ENCODE measurements around the gene DQX1.

DNA sequence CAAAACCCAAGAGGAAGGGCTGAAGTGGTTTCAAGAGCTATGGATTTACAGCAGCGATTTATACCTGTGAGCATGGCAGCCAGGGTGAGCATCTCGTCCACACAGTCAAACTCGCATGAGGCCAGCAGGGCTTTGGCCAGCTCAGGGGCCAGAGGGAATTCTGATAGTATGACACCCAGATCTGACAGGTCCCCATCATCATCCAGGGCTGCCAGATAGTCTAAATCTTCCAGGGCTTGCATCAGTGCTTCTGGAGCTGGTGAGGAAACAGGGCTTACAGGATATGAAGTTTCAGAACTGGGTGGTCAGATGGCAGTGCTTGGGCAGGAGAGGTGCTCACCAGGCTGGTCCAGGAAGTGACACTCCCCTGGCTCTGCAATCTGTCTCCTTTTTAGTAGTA lies 3.5 kb downstream of the DQX1 start:
- TF ChIP-seq, protein P1, sequence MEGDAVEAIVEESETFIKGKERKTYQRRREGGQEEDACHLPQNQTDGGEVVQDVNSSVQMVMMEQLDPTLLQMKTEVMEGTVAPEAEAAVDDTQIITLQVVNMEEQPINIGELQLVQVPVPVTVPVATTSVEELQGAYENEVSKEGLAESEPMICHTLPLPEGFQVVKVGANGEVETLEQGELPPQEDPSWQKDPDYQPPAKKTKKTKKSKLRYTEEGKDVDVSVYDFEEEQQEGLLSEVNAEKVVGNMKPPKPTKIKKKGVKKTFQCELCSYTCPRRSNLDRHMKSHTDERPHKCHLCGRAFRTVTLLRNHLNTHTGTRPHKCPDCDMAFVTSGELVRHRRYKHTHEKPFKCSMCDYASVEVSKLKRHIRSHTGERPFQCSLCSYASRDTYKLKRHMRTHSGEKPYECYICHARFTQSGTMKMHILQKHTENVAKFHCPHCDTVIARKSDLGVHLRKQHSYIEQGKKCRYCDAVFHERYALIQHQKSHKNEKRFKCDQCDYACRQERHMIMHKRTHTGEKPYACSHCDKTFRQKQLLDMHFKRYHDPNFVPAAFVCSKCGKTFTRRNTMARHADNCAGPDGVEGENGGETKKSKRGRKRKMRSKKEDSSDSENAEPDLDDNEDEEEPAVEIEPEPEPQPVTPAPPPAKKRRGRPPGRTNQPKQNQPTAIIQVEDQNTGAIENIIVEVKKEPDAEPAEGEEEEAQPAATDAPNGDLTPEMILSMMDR (conservative IDR thresholded peaks at IDR 0.05; ENCODE audit: low read depth in 2 of 2) = no peak
- TF ChIP-seq POLR2AphosphoS5 (IDR thresholded peaks at IDR 0.05; ENCODE audit: low read depth) (no peak), JUNB (IDR thresholded peaks at IDR 0.05; ENCODE audit: unreplicated experiment) (no peak), EZH2 (IDR thresholded peaks at IDR 0.05; ENCODE audit: low read depth, unreplicated experiment) (no peak), EZH2phosphoT487 (IDR thresholded peaks at IDR 0.05; ENCODE audit: unreplicated experiment) (no peak), ZNF114 (CRISPR knock-in tag; IDR thresholded peaks at IDR 0.05) (no peak), STAT1 (IDR thresholded peaks at IDR 0.05; ENCODE audit: unreplicated experiment) (no peak), CREB1 (CRISPR knock-in tag; IDR thresholded peaks at IDR 0.05; ENCODE audit: low read depth) (no peak), NANOG (IDR thresholded peaks at IDR 0.05; ENCODE audit: borderline replicate concordance) (no peak)
- TF ChIP-seq, protein P2, sequence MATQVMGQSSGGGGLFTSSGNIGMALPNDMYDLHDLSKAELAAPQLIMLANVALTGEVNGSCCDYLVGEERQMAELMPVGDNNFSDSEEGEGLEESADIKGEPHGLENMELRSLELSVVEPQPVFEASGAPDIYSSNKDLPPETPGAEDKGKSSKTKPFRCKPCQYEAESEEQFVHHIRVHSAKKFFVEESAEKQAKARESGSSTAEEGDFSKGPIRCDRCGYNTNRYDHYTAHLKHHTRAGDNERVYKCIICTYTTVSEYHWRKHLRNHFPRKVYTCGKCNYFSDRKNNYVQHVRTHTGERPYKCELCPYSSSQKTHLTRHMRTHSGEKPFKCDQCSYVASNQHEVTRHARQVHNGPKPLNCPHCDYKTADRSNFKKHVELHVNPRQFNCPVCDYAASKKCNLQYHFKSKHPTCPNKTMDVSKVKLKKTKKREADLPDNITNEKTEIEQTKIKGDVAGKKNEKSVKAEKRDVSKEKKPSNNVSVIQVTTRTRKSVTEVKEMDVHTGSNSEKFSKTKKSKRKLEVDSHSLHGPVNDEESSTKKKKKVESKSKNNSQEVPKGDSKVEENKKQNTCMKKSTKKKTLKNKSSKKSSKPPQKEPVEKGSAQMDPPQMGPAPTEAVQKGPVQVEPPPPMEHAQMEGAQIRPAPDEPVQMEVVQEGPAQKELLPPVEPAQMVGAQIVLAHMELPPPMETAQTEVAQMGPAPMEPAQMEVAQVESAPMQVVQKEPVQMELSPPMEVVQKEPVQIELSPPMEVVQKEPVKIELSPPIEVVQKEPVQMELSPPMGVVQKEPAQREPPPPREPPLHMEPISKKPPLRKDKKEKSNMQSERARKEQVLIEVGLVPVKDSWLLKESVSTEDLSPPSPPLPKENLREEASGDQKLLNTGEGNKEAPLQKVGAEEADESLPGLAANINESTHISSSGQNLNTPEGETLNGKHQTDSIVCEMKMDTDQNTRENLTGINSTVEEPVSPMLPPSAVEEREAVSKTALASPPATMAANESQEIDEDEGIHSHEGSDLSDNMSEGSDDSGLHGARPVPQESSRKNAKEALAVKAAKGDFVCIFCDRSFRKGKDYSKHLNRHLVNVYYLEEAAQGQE (IDR thresholded peaks at IDR 0.05; ENCODE audit: unreplicated experiment) = no peak
- TF ChIP-seq, protein P3, sequence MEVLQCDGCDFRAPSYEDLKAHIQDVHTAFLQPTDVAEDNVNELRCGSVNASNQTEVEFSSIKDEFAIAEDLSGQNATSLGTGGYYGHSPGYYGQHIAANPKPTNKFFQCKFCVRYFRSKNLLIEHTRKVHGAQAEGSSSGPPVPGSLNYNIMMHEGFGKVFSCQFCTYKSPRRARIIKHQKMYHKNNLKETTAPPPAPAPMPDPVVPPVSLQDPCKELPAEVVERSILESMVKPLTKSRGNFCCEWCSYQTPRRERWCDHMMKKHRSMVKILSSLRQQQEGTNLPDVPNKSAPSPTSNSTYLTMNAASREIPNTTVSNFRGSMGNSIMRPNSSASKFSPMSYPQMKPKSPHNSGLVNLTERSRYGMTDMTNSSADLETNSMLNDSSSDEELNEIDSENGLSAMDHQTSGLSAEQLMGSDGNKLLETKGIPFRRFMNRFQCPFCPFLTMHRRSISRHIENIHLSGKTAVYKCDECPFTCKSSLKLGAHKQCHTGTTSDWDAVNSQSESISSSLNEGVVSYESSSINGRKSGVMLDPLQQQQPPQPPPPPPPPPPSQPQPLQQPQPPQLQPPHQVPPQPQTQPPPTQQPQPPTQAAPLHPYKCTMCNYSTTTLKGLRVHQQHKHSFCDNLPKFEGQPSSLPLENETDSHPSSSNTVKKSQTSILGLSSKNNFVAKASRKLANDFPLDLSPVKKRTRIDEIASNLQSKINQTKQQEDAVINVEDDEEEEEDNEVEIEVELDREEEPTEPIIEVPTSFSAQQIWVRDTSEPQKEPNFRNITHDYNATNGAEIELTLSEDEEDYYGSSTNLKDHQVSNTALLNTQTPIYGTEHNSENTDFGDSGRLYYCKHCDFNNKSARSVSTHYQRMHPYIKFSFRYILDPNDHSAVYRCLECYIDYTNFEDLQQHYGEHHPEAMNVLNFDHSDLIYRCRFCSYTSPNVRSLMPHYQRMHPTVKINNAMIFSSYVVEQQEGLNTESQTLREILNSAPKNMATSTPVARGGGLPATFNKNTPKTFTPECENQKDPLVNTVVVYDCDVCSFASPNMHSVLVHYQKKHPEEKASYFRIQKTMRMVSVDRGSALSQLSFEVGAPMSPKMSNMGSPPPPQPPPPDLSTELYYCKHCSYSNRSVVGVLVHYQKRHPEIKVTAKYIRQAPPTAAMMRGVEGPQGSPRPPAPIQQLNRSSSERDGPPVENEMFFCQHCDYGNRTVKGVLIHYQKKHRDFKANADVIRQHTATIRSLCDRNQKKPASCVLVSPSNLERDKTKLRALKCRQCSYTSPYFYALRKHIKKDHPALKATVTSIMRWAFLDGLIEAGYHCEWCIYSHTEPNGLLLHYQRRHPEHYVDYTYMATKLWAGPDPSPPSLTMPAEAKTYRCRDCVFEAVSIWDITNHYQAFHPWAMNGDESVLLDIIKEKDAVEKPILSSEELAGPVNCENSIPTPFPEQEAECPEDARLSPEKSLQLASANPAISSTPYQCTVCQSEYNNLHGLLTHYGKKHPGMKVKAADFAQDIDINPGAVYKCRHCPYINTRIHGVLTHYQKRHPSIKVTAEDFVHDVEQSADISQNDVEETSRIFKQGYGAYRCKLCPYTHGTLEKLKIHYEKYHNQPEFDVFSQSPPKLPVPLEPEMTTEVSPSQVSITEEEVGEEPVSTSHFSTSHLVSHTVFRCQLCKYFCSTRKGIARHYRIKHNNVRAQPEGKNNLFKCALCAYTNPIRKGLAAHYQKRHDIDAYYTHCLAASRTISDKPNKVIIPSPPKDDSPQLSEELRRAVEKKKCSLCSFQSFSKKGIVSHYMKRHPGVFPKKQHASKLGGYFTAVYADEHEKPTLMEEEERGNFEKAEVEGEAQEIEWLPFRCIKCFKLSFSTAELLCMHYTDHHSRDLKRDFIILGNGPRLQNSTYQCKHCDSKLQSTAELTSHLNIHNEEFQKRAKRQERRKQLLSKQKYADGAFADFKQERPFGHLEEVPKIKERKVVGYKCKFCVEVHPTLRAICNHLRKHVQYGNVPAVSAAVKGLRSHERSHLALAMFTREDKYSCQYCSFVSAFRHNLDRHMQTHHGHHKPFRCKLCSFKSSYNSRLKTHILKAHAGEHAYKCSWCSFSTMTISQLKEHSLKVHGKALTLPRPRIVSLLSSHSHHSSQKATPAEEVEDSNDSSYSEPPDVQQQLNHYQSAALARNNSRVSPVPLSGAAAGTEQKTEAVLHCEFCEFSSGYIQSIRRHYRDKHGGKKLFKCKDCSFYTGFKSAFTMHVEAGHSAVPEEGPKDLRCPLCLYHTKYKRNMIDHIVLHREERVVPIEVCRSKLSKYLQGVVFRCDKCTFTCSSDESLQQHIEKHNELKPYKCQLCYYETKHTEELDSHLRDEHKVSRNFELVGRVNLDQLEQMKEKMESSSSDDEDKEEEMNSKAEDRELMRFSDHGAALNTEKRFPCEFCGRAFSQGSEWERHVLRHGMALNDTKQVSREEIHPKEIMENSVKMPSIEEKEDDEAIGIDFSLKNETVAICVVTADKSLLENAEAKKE (CRISPR knock-in tag; IDR thresholded peaks at IDR 0.05) = no peak
- TF ChIP-seq, protein P4, sequence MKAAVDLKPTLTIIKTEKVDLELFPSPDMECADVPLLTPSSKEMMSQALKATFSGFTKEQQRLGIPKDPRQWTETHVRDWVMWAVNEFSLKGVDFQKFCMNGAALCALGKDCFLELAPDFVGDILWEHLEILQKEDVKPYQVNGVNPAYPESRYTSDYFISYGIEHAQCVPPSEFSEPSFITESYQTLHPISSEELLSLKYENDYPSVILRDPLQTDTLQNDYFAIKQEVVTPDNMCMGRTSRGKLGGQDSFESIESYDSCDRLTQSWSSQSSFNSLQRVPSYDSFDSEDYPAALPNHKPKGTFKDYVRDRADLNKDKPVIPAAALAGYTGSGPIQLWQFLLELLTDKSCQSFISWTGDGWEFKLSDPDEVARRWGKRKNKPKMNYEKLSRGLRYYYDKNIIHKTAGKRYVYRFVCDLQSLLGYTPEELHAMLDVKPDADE (IDR thresholded peaks at IDR 0.05) = no peak

Measured in GM23338 (cell line).